Measurements from ENCODE around the gene XCL1.
"Not testable (repeated sequence)": the region's sequence is repeated elsewhere in the genome, so short reads cannot be mapped to it uniquely, and the experiment has no call there.

Gene XCL1

GRCh38 chr1:168576245-168576688, at the start of gene XCL1:
Gene XCL1 (plus strand): TSS chr1:168576605. CDS start chr1:168576638, 33 bp downstream.
- not testable (repeated sequence) for DNase-seq (ENCODE audit: low read depth, low spot score)

- DNase-seq (ENCODE audit: low read depth, low spot score), result no peak
These were observed 46.9 kb upstream of the XCL1 start for GRCh38 chr1:168529518-168529917.

- no peak for DNase-seq (ENCODE audit: low read depth, low spot score)
These were observed 44.6 kb upstream of the XCL1 start for GRCh38 chr1:168531615-168532345.

GRCh38 chr1:168535536-168535935, 40.9 kb upstream of the XCL1 start:
- no peak for DNase-seq (ENCODE audit: low read depth, low spot score)

- not testable (repeated sequence) for DNase-seq (ENCODE audit: low read depth, low spot score)
These were observed 35.6 kb upstream of the XCL1 start for GRCh38 chr1:168540798-168541197.

- DNase-seq (ENCODE audit: low read depth, low spot score), result not testable (repeated sequence)
These were observed 33.4 kb upstream of the XCL1 start for GRCh38 chr1:168542978-168543377.

- not testable (repeated sequence) for DNase-seq (ENCODE audit: low read depth, low spot score)
These were observed 32.4 kb upstream of the XCL1 start, which contains the start of gene XCL2 for GRCh38 chr1:168543840-168544498. Gene XCL2 (minus strand): TSS chr1:168543997. CDS start chr1:168543964, 33 bp downstream.

GRCh38 chr1:168545678-168546552, 30.5 kb upstream of the XCL1 start:
- DNase-seq (ENCODE audit: low read depth, low spot score), result not testable (repeated sequence)

- not testable (repeated sequence) for DNase-seq (ENCODE audit: low read depth, low spot score)
These were observed 29.9 kb upstream of the XCL1 start for GRCh38 chr1:168546553-168546895.

- no peak for DNase-seq (ENCODE audit: low read depth, low spot score)
These were observed 25.4 kb upstream of the XCL1 start for GRCh38 chr1:168550971-168551370.

- DNase-seq (ENCODE audit: low read depth, low spot score), result no peak
These were observed 24.7 kb upstream of the XCL1 start for GRCh38 chr1:168551688-168552087.

GRCh38 chr1:168552961-168553360, 23.4 kb upstream of the XCL1 start:
- DNase-seq (ENCODE audit: low read depth, low spot score), result no peak

- no peak for DNase-seq (ENCODE audit: low read depth, low spot score)
These were observed 22.5 kb upstream of the XCL1 start for GRCh38 chr1:168553680-168554553.

- DNase-seq (ENCODE audit: low read depth, low spot score), result no peak
These were observed 21.6 kb upstream of the XCL1 start for GRCh38 chr1:168554603-168555483.

- no peak for DNase-seq (ENCODE audit: low read depth, low spot score)
These were observed 20.8 kb upstream of the XCL1 start for GRCh38 chr1:168555508-168556046.

GRCh38 chr1:168556647-168557046, 19.8 kb upstream of the XCL1 start:
- DNase-seq (ENCODE audit: low read depth, low spot score), result no peak

GRCh38 chr1:168560370-168560769, 16.0 kb upstream of the XCL1 start:
- DNase-seq (ENCODE audit: low read depth, low spot score), result no peak

- no peak for DNase-seq (ENCODE audit: low read depth, low spot score)
These were observed 14.4 kb upstream of the XCL1 start for GRCh38 chr1:168561989-168562388.

GRCh38 chr1:168565825-168566224, 10.6 kb upstream of the XCL1 start:
- no peak for DNase-seq (ENCODE audit: low read depth, low spot score)

GRCh38 chr1:168567007-168567406, 9.4 kb upstream of the XCL1 start:
- DNase-seq (ENCODE audit: low read depth, low spot score), result no peak

All from brain pericyte (primary cell).